Measurements from ENCODE around the gene HMX3.
"Not testable (repeated sequence)": the region's sequence is repeated elsewhere in the genome, so short reads cannot be mapped to it uniquely, and the experiment has no call there.

Gene HMX3

DNA sequence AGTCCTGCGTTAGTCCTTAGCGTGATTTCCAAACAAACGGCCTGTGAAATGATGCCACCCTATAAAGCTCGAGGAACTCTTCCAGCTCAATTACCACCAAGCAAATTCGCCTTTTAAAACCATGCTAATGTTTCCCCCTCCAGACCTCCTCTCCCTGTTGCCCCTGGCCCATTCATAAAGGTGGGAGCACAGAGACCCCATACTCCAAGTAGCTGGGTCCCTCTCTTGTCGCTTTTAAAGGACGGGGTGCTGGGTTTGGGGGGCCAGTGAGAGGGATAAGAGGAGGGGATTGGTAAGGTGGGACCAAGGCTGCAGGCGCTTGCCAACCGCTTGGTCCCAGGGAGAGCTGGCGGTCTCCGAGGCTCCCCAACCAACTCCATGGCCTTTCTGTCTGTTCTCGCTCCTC is 13.4 kb downstream of the HMX3 start:
- no peak for DNase-seq

DNA sequence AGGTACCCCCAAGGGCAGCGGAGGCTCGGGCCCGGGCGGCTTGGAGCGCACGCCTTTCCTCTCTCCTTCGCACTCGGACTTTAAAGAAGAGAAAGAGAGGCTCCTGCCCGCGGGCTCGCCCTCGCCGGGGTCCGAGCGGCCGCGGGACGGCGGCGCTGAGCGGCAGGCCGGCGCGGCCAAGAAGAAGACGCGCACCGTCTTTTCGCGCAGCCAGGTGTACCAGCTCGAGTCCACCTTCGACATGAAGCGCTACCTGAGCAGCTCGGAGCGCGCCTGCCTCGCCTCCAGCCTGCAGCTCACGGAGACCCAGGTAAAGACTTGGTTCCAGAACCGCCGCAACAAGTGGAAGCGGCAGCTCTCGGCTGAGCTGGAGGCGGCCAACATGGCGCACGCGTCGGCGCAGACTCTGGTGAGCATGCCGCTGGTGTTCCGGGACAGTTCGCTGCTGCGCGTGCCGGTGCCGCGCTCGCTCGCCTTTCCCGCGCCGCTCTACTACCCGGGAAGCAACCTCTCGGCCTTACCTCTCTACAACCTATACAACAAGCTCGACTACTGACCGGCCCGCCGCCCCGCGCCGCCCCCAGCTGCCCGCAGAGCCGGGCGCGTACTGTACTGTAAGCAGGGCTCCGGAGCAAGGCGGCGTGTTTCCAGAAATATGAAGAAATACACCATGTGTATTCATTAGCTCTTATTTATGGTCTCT is 13.9 kb downstream of the HMX3 start:
- peak; percentile 56 to 61 for DNase-seq

DNA sequence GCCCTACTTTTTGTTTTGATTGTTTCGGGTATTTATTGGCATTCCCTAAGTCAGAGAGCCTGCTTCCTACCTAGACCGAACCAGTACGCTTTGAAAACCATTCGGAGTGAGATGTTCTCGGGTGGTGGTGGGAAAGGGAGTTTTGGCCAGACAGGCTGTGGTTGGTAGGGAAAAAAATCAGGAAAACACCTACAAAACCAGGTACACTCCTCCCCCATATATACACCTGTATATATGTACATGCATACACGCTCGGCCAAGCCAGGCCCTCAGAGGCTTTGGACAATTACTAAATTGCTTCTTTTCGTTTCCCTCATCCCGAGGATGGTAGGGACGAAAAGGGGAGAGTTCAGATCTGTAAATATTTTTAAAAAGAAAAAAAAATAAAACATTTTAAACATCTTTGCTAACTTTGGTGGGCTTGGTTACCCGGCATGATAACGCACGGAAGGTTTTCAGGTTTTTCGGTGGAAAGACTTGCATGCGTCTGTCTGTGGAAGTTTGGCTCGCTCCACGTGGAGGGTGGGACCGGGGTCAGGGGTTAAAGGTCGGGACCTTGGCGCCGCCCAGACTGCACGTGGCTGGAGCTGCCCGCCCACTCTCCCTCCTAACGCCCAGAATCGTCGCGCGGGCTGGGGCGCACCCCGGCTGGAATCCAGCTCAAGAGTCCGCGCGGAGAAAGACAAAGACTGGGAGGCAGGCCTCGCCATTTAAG is 14.7 kb downstream of the HMX3 start:
- DNase-seq = peak in 1 of 2 donors; percentile 29

DNA sequence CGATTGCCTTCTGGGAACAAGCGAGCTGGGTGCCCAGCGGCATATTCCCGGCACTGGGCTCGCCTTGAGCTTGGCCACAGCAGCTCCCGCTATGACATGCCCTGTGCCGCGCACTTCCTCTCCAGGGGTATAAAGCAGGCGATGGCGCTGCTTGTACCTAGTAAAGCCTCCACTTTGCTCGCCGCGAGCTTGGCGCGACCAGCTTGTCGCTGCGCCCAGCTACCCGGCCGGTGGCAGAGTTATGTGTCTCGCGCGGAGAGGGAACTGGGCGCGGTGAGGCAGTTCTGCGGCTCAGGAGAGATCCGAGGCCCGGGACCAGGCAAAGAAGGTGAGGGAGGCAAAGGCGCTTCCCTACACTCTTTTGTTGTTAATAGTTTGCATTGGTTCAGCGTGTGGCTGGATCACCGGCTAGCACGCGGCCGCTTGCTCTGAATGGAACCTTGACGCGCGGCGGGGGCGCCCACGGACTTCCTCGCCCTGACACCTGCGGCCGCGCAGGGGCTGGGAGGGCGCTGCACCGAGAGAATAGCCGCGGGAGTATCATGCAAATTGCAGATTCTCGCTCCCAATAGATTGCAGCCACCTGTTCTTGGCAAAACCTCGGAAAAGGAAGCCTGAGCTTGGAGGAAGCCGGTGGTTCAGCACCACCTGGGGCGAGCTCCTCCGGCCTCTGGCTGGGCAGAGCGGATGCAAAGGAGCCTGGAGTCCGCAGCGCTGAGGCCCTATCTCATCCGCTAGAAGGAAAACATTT is 15.4 kb downstream of the HMX3 start:
- peak; percentile 34 to 59 for DNase-seq

DNA sequence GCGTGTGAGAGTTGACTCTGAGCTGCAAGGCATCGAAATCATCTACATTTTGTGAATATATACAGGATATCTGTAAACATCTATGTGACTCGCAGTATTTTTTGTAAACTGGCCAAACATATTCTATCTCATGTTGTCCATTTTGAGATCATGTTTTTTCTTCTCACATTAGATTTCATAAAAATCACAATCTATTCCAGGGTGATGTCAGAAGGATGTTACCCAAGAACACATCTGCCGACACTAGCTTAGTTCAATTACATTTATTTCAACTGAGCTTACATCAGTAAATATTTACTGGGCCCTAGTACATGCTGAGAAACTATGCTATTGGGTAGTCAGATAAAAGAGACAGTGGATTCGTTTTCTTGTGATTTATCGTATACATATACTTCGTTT is 16.0 kb downstream of the HMX3 start:
- no peak for DNase-seq

DNA sequence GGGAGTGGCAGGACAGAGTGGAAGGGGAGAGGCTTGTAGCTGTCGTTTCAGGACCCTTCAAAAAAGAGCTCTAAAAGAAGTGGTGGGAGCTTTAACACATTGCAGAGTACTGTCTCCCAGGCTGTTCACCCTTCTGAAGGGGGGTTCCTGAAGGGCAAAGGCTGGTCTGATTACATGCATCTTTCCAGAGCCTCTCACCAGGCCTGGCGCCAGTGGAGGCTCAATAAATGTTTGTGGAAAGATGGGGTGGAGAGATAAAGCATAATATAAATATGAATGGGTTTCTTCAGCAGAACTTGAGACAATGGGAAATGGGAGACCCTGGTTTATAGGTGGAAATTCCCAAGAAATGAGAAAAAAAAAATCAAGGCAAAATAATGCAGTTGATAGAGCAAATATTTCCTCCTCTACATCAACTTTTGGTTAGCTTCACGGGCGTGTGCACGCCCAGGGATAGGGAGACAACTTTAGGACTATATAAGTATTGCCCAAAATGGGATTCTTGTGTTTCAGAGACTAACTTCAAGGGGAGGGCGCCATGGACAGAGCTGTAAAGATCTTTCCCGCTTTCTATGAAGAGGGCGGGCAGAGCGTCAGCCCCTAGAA is 17.8 kb downstream of the HMX3 start:
- DNase-seq = no peak

DNA sequence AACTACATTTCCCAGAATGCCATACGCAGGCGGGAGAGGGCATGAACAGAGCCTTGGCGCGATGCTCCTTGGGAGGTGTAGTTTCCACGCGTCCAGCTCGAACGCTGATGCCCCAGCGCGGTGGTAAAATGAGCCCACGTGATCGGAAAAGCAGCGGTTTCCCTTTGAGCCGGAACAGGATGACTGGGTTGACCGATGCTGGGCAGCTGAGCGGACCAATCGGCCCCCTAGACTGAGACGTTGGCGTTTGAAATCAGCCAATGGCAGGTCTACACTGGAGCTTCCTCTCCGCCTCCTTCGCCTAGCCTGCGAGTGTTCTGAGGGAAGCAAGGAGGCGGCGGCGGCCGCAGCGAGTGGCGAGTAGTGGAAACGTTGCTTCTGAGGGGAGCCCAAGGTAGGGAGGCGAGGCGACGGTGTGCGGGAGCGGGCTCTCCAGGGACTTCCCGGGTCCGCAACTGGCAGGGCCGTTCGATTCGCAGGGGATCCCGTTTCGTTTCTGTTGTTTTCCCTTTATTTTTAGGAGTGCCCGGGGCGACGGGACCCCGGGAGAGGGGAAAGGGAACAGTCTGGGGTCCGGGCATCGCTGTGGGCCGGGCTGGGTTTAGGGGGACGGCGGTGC is 18.4 kb downstream of the HMX3 start, which contains the start of gene BUB3:
BUB3 (plus strand) TSS at position 311 of the 619 bp plus-strand sequence. CDS start 516 bp downstream, outside the sequence.
- DNase-seq = peak; percentile 92 to 94

DNA sequence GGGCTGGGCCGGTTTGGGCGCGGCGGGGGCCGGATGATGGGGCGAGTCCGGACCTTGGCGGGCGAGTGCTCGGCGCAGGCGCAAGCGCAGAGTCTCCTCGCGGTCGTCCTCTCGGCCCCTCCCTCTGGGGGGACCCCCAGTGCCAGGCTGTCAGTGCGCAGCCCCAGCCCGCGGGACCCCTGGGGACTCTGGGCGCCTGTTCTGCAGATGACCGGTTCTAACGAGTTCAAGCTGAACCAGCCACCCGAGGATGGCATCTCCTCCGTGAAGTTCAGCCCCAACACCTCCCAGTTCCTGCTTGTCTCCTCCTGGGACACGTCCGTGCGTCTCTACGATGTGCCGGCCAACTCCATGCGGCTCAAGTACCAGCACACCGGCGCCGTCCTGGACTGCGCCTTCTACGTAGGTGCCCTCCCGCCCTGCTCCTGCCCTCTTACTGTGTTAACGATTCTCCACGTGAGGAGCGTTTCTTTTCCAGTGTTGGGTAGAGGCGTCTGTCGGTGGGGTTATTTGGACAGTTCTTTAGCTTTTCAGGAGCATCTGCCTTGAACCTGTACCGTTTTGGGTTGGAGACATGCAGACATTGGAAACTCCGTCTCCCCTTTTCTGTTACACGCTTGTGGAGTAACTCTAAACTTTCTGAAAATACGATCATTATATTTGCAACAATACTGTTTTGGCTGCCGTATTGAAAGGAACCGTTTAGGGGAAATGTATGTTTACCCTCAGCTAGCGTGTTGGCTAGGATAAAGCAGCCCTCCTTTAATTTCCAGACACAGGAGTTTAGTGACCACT is 19.1 kb downstream of the HMX3 start:
- DNase-seq = peak; percentile 54 to 61

DNA sequence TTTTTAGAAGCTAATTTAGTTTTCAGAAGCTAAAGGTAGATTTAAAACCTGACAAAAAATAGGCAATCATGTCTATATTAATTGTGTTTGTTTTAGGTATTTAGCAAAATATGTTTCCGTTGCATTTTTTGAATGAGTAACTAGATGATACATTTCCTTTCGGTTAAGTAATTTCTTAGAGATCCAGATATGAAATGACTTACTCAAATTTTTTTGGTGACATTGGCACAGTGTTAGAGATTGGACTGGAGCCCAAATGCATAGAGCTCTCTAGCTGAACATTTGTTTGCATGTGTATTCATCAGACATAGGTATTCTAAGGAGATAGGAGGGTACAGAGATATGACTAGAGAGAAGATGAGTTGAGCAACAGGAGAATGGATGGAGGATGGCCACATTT is 20.3 kb downstream of the HMX3 start:
- DNase-seq = no peak

DNA sequence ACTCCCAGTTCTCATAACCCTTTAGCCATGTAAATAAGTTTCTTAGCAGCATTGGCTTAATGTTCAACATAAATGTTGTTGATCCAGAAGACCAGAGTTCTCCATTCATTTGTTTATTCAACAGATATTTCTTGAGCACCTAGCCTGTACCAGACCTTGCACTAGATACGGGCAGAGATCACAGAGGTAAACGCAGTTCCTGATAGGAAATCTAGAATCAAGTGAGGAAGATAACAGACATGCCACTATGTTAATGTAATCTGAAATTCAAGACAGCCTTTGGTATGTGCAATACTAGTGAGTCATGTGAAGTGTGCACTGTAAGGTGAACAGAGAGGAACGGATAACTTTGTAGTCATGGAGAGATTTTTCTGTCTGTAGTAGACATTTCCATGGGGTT is 21.4 kb downstream of the HMX3 start:
- DNase-seq = no peak

DNA sequence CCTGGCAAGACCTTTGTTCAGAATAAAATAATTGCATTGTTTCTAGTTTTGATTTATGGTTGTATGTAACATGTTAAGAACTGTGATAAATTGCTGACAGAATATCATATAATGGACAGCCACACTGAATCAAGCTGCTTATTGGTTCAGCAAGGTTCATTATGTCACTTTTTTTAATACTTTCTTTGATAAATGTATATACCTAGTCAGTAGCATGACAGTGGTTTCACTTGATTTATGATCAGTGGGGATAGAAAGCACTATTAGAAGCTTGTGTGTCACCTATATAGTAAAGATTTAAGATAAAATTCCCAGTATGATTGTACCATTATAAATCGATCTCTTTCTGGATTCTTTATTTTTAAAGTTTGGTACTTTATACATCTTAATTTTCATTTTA is 22.9 kb downstream of the HMX3 start:
- DNase-seq = no peak

DNA sequence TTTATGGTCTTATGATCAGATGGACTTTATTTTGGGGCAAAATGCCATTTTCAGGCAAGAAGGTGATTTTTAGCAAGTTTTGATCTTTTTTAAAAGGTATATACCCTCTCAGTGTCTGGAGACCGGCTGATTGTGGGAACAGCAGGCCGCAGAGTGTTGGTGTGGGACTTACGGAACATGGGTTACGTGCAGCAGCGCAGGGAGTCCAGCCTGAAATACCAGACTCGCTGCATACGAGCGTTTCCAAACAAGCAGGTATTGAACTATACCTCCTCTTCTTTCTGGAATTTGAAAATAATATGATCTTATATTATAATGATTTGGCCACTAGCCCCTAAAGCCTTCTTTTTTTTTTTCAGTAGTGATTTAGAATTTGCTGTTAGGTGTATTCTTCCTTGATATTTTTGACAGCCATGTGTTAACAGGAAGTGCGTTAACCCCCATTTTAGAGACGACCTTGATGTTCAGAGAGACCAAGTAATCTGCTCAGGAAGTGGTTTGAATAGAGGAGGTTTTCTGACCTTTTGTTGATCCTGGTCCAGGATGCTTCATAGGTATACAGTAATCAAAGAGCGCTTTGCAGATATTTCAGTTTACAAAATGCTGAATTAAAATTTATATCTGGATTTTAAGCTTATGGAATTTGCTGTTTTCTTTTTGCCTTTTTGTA is 24.7 kb downstream of the HMX3 start:
- no peak for DNase-seq

DNA sequence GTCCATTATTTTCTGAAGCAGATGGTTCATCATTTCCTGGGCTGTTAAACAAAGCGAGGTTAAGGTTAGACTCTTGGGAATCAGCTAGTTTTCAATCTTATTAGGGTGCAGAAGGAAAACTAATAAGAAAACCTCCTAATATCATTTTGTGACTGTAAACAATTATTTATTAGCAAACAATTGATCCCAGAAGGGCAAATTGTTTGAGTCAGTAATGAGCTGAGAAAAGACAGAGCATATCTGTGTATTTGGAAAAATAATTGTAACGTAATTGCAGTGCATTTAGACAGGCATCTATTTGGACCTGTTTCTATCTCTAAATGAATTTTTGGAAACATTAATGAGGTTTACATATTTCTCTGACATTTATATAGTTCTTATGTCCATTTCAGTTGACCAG is 28.5 kb downstream of the HMX3 start:
- DNase-seq = no peak

DNA sequence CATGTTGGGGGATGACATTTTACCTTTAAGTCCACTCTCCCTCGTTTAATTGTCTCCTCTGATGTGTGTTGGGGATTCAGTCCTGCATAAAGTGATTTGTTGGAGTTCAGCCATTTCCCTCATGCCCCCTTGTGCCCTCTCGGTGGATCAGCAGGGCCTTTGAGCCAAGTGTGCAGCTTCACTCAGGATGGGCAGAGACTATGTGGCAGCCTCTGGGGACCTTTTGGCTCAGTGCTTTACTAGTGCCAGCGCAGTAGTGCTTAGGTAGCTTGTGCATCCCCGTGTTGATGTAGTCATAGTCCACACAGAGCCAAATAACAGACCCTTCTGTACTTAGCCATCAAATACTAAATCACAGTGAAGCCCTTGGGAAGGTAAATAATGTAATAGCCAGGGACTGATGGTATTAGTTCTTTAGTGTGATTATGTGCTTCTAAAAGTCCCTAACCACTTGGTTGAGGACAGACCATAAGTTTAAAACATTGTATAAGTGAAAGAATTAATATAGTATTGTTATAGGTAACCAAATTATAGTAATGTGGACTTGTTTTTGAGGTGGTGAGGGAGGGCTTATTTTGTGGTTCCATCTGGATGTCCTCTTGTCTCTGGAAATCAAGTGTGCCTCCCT is 29.8 kb downstream of the HMX3 start:
- DNase-seq = no peak

DNA sequence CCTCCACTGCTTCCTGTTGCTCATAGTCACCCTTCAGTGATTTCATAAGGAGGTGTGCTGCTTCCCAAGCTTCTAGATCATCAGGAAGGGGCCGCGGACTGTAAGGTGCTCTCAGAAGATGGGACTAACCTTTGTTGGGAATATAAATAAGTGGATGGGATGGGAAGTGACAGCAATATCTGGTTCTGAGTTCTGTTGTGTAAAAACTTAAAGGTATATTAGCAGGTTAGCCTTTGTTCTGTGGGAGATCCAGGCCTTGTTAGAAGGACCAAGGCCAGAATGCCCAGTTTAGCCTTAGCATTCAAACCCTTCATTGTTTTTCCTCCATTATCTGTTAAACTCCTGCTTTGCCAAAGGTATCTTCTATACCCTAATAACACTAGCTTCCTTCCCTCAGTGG is 30.8 kb downstream of the HMX3 start:
- DNase-seq = no peak

DNA sequence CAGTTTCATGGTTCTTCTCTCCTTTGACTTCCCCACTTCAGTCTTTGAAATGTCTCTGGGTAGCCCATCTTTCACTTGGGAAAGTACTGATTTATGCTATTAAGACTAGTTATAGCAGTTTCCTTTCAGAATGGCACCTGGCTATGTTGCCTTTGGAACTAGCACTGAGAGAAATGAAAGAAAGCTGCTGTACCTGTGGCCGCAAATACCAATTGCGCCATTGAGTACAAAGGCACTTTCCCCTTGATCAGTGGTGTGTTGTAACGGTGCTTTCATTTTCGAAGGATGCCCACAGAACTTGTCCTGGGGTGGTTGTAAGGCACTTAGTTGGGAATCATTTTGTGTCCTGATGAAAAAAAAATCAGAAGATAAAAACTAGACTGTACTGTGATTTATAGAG is 35.2 kb downstream of the HMX3 start:
- no peak for DNase-seq

DNA sequence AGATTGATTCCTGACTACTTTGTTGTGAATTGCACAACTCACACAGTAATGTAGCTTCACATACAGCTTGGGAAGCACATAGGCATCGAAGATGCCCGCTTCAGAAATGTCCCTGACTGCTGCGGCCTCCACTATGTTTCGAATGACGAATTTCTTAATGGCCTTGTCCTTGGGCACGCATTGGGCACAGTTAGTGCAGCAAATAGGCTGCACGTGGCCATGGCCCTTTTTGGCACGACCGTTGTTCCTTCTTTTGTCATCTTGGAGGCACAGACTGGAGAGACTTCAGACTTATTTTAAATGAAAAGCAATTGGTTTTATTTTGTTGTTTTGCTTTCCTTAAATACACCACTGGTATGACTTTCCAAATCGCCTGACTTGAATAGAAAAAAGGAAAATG is 35.8 kb downstream of the HMX3 start:
- DNase-seq = not testable (repeated sequence)

DNA sequence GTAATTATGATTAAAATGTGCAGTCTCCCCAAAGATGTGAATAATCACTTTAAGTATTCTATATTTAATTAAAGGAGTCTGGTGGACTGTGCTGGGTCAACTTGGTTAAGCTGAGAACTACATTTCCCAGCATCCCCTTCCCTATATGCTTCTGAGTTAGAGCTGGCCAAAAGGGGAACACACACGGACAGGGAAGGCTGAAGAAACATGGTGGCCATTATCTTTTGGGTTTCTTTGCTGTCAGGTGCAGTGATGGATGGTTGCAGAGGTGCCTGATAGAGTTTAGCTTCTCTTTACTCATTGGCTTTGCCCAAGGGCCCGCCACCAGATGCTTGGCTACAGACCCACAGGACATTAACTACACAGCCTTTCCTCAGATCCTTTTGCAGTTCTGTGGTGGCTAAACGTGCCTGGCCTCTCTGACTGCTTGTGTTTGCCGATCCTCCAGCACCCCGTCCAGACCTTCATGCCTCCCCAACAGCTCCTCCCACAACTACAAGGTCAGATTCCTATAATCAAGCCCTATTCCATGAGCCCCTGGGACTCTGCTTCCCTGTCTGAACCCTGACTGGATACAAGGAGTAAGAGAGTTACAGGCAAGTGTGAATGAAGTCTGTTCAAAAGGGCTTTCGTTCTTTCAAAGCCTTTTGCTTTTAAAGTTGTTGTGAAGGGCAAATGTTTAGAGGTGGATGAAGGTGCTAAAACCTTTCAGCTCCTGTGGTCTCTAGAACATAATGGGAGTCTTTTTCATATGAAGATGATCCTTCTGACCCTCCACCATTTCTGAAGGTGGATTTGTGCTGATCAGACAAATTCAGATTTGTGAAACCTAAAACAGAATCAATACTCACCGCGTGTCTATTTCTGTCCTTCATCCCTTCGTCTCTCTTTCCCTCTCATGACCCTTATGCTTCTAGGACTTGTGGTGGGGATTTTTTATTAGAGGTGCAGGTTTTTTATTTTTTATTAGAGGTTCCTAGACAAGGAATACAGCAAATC is 39.9 kb downstream of the HMX3 start:
- DNase-seq = no peak

DNA sequence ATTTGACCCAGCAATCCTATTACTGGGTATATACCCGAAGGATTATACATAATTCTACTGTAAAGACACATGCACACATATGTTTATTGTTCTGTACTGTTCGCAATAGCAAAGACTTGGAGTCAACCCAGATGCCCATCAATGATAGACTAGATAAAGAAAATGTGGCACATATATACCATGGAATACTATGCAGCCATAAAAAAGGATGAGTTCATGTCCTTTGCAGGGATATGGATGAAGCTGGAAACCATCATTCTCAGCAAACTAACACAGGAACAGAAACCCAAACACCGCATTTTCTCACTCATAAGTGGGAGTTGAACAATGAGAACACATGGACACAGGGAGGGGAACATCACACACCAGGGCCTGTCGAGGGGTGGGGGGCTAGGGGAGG is 42.6 kb downstream of the HMX3 start:
- not testable (repeated sequence) for DNase-seq

Data from stimulated activated CD4-positive, alpha-beta T cell treated with anti-CD3 and anti-CD28 coated beads, Interleukin-2, amount 100 ng/mL, for 24 hours (primary cell).